ENCODE data around the gene DZIP1. TPM values are rescaled to one million over a fixed set of nuclear protein-coding genes. Genes with fewer than 3 reads are reported as not detected.
"Not testable (repeated sequence)": the region's sequence is repeated elsewhere in the genome, so short reads cannot be mapped to it uniquely, and the experiment has no call there.

Gene DZIP1
- total RNA-seq, 3 donors from 2014 or later = 1.3 to 23.6 (median 3.6) TPM

- intact Hi-C loops (cut with DNase I, micrococcal nuclease) = no loop called here
- peak overlapping the region; percentile 95 for H3K4me3 ChIP-seq
- no peak for TF ChIP-seq CTCF (IDR thresholded peaks at IDR 0.05)
- H3K4me1 ChIP-seq (ENCODE audit: low read depth) = peaks cover 21% of the 10 kb centered on the region
- DNase-seq (peak in 1 of 3 donors; percentile 29), ATAC-seq (no peak)
- no peaks in the 10 kb centered on the region for H3K36me3 ChIP-seq (ENCODE audit: low read depth)
- no peaks in the 10 kb centered on the region for H3K9me3 ChIP-seq
These were observed 33.2 kb upstream of the DZIP1 start for GRCh38 chr13:95677564-95678266.

GRCh38 chr13:95676762-95677563 is 32.5 kb upstream of the DZIP1 start, which contains the start of gene DNAJC3:
Gene DNAJC3, plus strand, starts transcription at chr13:95677139. Its CDS starts 117 bp downstream, at chr13:95677256.
- peak; percentile 8 for TF ChIP-seq CTCF (IDR thresholded peaks at IDR 0.05)
- peak; percentile 97 for ATAC-seq
- peaks cover 2% of the 10 kb centered on the region for H3K9me3 ChIP-seq
- H3K4me1 ChIP-seq (ENCODE audit: low read depth) = peaks cover 21% of the 10 kb centered on the region
- peak; percentile 99 for DNase-seq
- H3K4me3 ChIP-seq = peak within 1 kb of the TSS; percentile 95
- no peaks in the 10 kb centered on the region for H3K36me3 ChIP-seq (ENCODE audit: low read depth)
- intact Hi-C loops (cut with DNase I, micrococcal nuclease) = no loop called here

- H3K4me3 ChIP-seq = peak overlapping the region; percentile 95
- no peaks in the 10 kb centered on the region for H3K36me3 ChIP-seq (ENCODE audit: low read depth)
- H3K4me1 ChIP-seq (ENCODE audit: low read depth) = peaks cover 21% of the 10 kb centered on the region
- peaks cover 10% of the 10 kb centered on the region for H3K9me3 ChIP-seq
- DNase-seq (peak in 2 of 3 donors; percentile 36 to 40), ATAC-seq (peak; percentile 18)
- no peak for TF ChIP-seq CTCF (IDR thresholded peaks at IDR 0.05)
- intact Hi-C loops (cut with DNase I, micrococcal nuclease) = no loop called here
These were observed 31.7 kb upstream of the DZIP1 start for GRCh38 chr13:95676105-95676761.

GRCh38 chr13:95671597-95671996 is 27.1 kb upstream of the DZIP1 start:
- Histone ChIP-seq H3K9me3 (peaks cover 56% of the 10 kb centered on the region), H3K36me3 (ENCODE audit: low read depth) (no peaks in the 10 kb centered on the region), H3K4me1 (ENCODE audit: low read depth) (peaks cover 5% of the 10 kb centered on the region), H3K4me3 (no peak overlapping the region)
- no peak for DNase-seq
- intact Hi-C loops (cut with DNase I, micrococcal nuclease) = no loop called here
- TF ChIP-seq CTCF (IDR thresholded peaks at IDR 0.05) = no peak
- ATAC-seq = no peak

GRCh38 chr13:95667235-95667634 is 22.7 kb upstream of the DZIP1 start:
- ATAC-seq; DNase-seq; intact Hi-C loops (cut with DNase I, micrococcal nuclease); H3K4me1 ChIP-seq (ENCODE audit: low read depth); H3K36me3 ChIP-seq (ENCODE audit: low read depth); H3K4me3 ChIP-seq: not testable (repeated sequence)
- peaks cover 77% of the 10 kb centered on the region for H3K9me3 ChIP-seq

Measured in mucosa of descending colon (tissue), 3 donors.